ENCODE data around the gene HNF4A. TPM values are rescaled to one million over a fixed set of nuclear protein-coding genes. Genes with fewer than 3 reads are reported as not detected.

The HNF4A gene
- total and polyA plus RNA-seq, 2 donors (not counting 1 experiment from before 2014, with no cell fraction given): not detected

- Histone ChIP-seq H3K9me3 (ENCODE audit: control extremely low read depth in 1 of 3, control insufficient read depth in 2 of 3, insufficient read depth in 1 of 3, low read length in 2 of 3) (no peaks in the 10 kb centered on the region), H3K27me3 (replicated peaks in 1 of 4; ENCODE audit: control extremely low read depth in 1 of 4, control insufficient read depth in 3 of 4, insufficient read depth in 4 of 4, low read length in 3 of 4) (peaks cover 0 to 5% (median 0%) of the 10 kb centered on the region in 4 experiments), H3K4me3 (ENCODE audit: control extremely low read depth in 1 of 5, extremely low read depth in 1 of 5, insufficient read depth in 1 of 5, low read depth in 2 of 5, low read length in 4 of 5) (no peak overlapping the region), H3K27ac (ENCODE audit: low read length in 2 of 2) (no peak overlapping the region), H3K4me2 (replicated peaks; ENCODE audit: low read depth, low read length, poor library complexity, severe bottlenecking) (no peak overlapping the region), H4K20me1 (ENCODE audit: control insufficient read depth, insufficient read depth, low read length, poor library complexity, severe bottlenecking) (no peaks in the 10 kb centered on the region), H3K79me2 (ENCODE audit: control insufficient read depth, insufficient read depth, low read length) (no peaks in the 10 kb centered on the region), H3K9ac (ENCODE audit: low read length) (no peak overlapping the region), H3K36me3 (replicated peaks in 1 of 2; ENCODE audit: control extremely low read depth in 1 of 2, control insufficient read depth in 1 of 2, extremely low read depth in 1 of 2, insufficient read depth in 2 of 2, low read length in 1 of 2) (no peaks in the 10 kb centered on the region), H3K4me1 (ENCODE audit: control insufficient read depth in 2 of 2, insufficient read depth in 2 of 2, low read length in 2 of 2) (no peaks in the 10 kb centered on the region), H2AFZ (ENCODE audit: insufficient read depth, low read depth, low read length, poor library complexity, severe bottlenecking) (no peak overlapping the region)
- intact Hi-C loops (cut with micrococcal nuclease): no loop called here
- H3K9me3 Mint-ChIP-seq (ENCODE audit: insufficient read depth): no peaks in the 10 kb centered on the region
- WGBS (ENCODE audit: insufficient coverage): 94% methylated on average over 9 of the region's 13 CpGs
- H3K4me3 Mint-ChIP-seq: no peak overlapping the region
- ChIA-PET CTCF (interaction anchor here (0.6 kb wide), 2 partner anchors 311 to 648 kb away, joined by 3 read pairs; no protein-coding TSS in a partner anchor), POLR2A (no interaction called here)
- DNase-seq (no peak), ATAC-seq (ENCODE audit: low read depth) (no peak)
- TF ChIP-seq CTCF (IDR thresholded peaks at IDR 0.05) (no peak), EZH2 (IDR thresholded peaks at IDR 0.05; ENCODE audit: borderline replicate concordance, insufficient read depth, low read depth, low read length, poor library complexity, severe bottlenecking) (no peak)
- H3K27me3 Mint-ChIP-seq: peaks cover 6% of the 10 kb centered on the region
- H3K27ac Mint-ChIP-seq: no peak overlapping the region
- no peaks in the 10 kb centered on the region for H3K4me1 Mint-ChIP-seq
These were observed 62.8 kb downstream of the HNF4A start for GRCh38 chr20:44418069-44418905.

DNA sequence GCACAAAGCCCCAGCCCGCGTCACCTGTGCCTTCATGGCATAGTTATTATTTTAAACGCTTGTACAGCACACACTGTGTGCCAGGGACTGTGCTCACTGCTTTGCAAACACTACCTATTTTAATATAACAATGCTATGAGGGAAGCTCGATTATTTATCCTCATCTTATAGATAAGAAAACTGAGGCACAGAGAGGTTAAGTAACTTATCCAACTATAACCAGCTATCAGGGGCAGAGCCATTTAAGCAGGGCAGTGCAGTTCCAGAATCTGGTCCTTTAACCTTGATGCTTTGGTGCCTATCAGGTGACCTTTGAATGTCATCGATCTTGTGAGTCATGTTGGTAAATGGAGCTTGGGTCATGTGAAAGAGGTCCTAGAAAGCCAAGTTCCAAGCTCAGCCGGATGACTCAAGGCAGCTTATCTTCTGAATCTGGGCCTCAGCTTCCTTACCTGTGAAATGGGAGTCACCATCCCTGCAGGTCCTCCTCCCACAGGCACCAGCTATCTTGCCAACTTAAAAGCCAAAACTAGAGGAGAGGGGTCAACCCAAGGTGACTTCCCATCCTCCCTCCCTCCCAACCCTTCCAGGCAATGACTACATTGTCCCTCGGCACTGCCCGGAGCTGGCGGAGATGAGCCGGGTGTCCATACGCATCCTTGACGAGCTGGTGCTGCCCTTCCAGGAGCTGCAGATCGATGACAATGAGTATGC lies 63.8 kb downstream of the HNF4A start:
- H4K20me1 ChIP-seq (ENCODE audit: control insufficient read depth, insufficient read depth, low read length, poor library complexity, severe bottlenecking): no peaks in the 10 kb centered on the region
- Mint-ChIP-seq H3K9me3 (ENCODE audit: insufficient read depth) (no peaks in the 10 kb centered on the region), H3K27me3 (peaks cover 10% of the 10 kb centered on the region), H3K4me1 (no peaks in the 10 kb centered on the region), H3K4me3 (no peak overlapping the region), H3K27ac (no peak overlapping the region)
- H3K4me2 ChIP-seq (replicated peaks; ENCODE audit: low read depth, low read length, poor library complexity, severe bottlenecking): no peak overlapping the region
- no peak overlapping the region for H3K27ac ChIP-seq (ENCODE audit: low read length in 2 of 2)
- no peak overlapping the region for H3K4me3 ChIP-seq (ENCODE audit: control extremely low read depth in 1 of 5, extremely low read depth in 1 of 5, insufficient read depth in 1 of 5, low read depth in 2 of 5, low read length in 4 of 5)
- no peak overlapping the region for H3K9ac ChIP-seq (ENCODE audit: low read length)
- no peaks in the 10 kb centered on the region for H3K79me2 ChIP-seq (ENCODE audit: control insufficient read depth, insufficient read depth, low read length)
- intact Hi-C loops (cut with micrococcal nuclease): no loop called here
- POLR2A ChIA-PET: no interaction called here
- DNase-seq (no peak), ATAC-seq (ENCODE audit: low read depth) (no peak)
- peaks cover 0 to 9% (median 0%) of the 10 kb centered on the region in 4 experiments for H3K27me3 ChIP-seq (replicated peaks in 1 of 4; ENCODE audit: control extremely low read depth in 1 of 4, control insufficient read depth in 3 of 4, insufficient read depth in 4 of 4, low read length in 3 of 4)
- H3K9me3 ChIP-seq (ENCODE audit: control extremely low read depth in 1 of 3, control insufficient read depth in 2 of 3, insufficient read depth in 1 of 3, low read length in 2 of 3): no peaks in the 10 kb centered on the region
- TF ChIP-seq CTCF (IDR thresholded peaks at IDR 0.05): no peak
- TF ChIP-seq EZH2 (IDR thresholded peaks at IDR 0.05; ENCODE audit: borderline replicate concordance, insufficient read depth, low read depth, low read length, poor library complexity, severe bottlenecking): no peak
- H2AFZ ChIP-seq (ENCODE audit: insufficient read depth, low read depth, low read length, poor library complexity, severe bottlenecking): no peak overlapping the region
- CTCF ChIA-PET: no interaction called here
- no peaks in the 10 kb centered on the region for H3K4me1 ChIP-seq (ENCODE audit: control insufficient read depth in 2 of 2, insufficient read depth in 2 of 2, low read length in 2 of 2)
- H3K36me3 ChIP-seq (replicated peaks in 1 of 2; ENCODE audit: control extremely low read depth in 1 of 2, control insufficient read depth in 1 of 2, extremely low read depth in 1 of 2, insufficient read depth in 2 of 2, low read length in 1 of 2): no peaks in the 10 kb centered on the region
- WGBS (ENCODE audit: insufficient coverage): 90% methylated on average over 9 of the region's 13 CpGs

Measured in B cell (primary cell).